Keratinocyte (primary cell): ENCODE measurements around the gene RCCD1. TPM values are rescaled to one million over a fixed set of nuclear protein-coding genes. Genes with fewer than 3 reads are reported as not detected.

ENCODE experiments used
- DNase-seq: peaks from one replicate; pipeline ENCODE4 v3.0.0-alpha.2; 2011; ENCODE audit warnings: low read depth, missing footprints, low spot score
- FAIRE-seq: peaks from 2 replicates; lab custom pipeline; 2011; peaks lifted over from hg19 to GRCh38; lab: Jason Lieb, UNC
- H2AFZ ChIP-seq: 2 replicates; pipeline ENCODE4 v1.6.0; 2012; ENCODE audit warnings: low read length, control low read depth, inconsistent platforms; ENCODE audit not compliant: control insufficient read depth
- H3K27ac ChIP-seq: 2 replicates; pipeline ENCODE4 v1.5.1; 2011; ENCODE audit warnings: low read length; ENCODE audit not compliant: control insufficient read depth, insufficient read depth
- H3K27me3 ChIP-seq: 3 replicates; pipeline ENCODE4 v1.6.0; 2011; ENCODE audit warnings: low read length; ENCODE audit not compliant: control insufficient read depth, insufficient read depth; ENCODE audit errors: extremely low read depth
- H3K36me3 ChIP-seq, 2 experiments: 2 replicates in 1 of 2; 3 replicates in 1 of 2; pipeline ENCODE4 v1.5.1; 2011; ENCODE audit warnings: low read length in 2 of 2, mild to moderate bottlenecking in 1 of 2; ENCODE audit not compliant: control insufficient read depth in 2 of 2, insufficient read depth in 2 of 2; ENCODE audit errors: extremely low read depth in 1 of 2
- H3K4me1 ChIP-seq: 3 replicates; pipeline ENCODE4 v1.5.1; 2011; ENCODE audit warnings: low read length; ENCODE audit not compliant: control insufficient read depth, insufficient read depth; ENCODE audit errors: extremely low read depth
- H3K4me2 ChIP-seq: 3 replicates; pipeline ENCODE4 v1.6.0; 2011; ENCODE audit warnings: low read depth, low read length; ENCODE audit not compliant: control insufficient read depth, insufficient read depth; ENCODE audit errors: extremely low read depth
- H3K4me3 ChIP-seq, 3 experiments: fragments of 200-600 bp in 1 of 3; sonication (generic) in 1 of 3; 2 replicates in 2 of 3; 3 replicates in 1 of 3; pipeline ENCODE4 v1.5.1; 2011 to 2016; ENCODE audit warnings: low read length in 3 of 3, mild to moderate bottlenecking in 3 of 3, control low read depth in 2 of 3, inconsistent platforms in 1 of 3, low read depth in 1 of 3, mixed read lengths in 1 of 3, mixed run types in 1 of 3, moderate library complexity in 1 of 3; ENCODE audit not compliant: control insufficient read depth in 2 of 3, insufficient read depth in 2 of 3; ENCODE audit errors: extremely low read depth in 1 of 3
- H3K79me2 ChIP-seq: 2 replicates; pipeline ENCODE4 v1.6.0; 2012; ENCODE audit warnings: low read length; ENCODE audit not compliant: control insufficient read depth, insufficient read depth
- H3K9ac ChIP-seq: 3 replicates; pipeline ENCODE4 v1.6.0; 2011; ENCODE audit warnings: low read length; ENCODE audit not compliant: control insufficient read depth, insufficient read depth; ENCODE audit errors: extremely low read depth
- H3K9me1 ChIP-seq: 3 replicates; pipeline ENCODE4 v1.6.0; 2011; ENCODE audit warnings: low read length; ENCODE audit not compliant: control insufficient read depth, insufficient read depth; ENCODE audit errors: extremely low read depth
- H3K9me3 ChIP-seq: 2 replicates; pipeline ENCODE4 v1.5.1; 2012; ENCODE audit warnings: low read depth, low read length; ENCODE audit not compliant: control insufficient read depth
- H4K20me1 ChIP-seq: 3 replicates; pipeline ENCODE4 v1.6.0; 2011; ENCODE audit warnings: low read length; ENCODE audit not compliant: control insufficient read depth, insufficient read depth; ENCODE audit errors: extremely low read depth
- EZH2 ChIP-seq: IDR thresholded peaks from one replicate; pipeline ENCODE4 v1.6.1; 2012; ENCODE audit warnings: inconsistent platforms, mild to moderate bottlenecking, low read length, moderate library complexity
- dilution Hi-C: fragments of 300-500 bp; cut with MboI; formaldehyde crosslinking; loops from one replicate; pipeline ENCODE4 v1.7.0; 2020; ENCODE audit warnings: low sequenced_read_pairs; ENCODE audit not compliant: extremely low pct_ligation_motif_present
- polyA plus RNA-seq, 5 experiments: library from polyadenylated mRNA; depleted of rRNA in 3 of 5; stranded (reverse) in 3 of 5; stranded (forward) in 1 of 5; unstranded in 1 of 5; fragments of >200 nt; gene quantifications; 1 replicate in 1 of 5; 2 replicates in 3 of 5; 3 replicates in 1 of 5; pipeline versions ENCODE4 v1.2.1 to v1.2.3, GENCODE V29; 2011 to 2012; ENCODE audit warnings: missing spikeins in 2 of 5, low read depth in 1 of 5, low replicate concordance in 1 of 5
- TF ChIP-seq, protein P1 (sequence below), 3 experiments: IDR thresholded peaks in 1 of 3; conservative IDR thresholded peaks in 1 of 3; optimal IDR thresholded peaks in 1 of 3; 2 replicates in 2 of 3; 3 replicates in 1 of 3; pipeline versions ENCODE3 to v1.5.1; 2011; ENCODE audit warnings: low read length in 3 of 3, mild to moderate bottlenecking in 3 of 3, moderate library complexity in 2 of 3, control low read depth in 1 of 3, inconsistent platforms in 1 of 3; ENCODE audit not compliant: insufficient read depth in 2 of 3; ENCODE audit errors: extremely low read depth in 1 of 3

RCCD1 gene
- polyA plus RNA-seq, 1 donor (not counting 4 experiments of a cell fraction or from before 2014, with no cell fraction given), result 7.8 TPM

DNA sequence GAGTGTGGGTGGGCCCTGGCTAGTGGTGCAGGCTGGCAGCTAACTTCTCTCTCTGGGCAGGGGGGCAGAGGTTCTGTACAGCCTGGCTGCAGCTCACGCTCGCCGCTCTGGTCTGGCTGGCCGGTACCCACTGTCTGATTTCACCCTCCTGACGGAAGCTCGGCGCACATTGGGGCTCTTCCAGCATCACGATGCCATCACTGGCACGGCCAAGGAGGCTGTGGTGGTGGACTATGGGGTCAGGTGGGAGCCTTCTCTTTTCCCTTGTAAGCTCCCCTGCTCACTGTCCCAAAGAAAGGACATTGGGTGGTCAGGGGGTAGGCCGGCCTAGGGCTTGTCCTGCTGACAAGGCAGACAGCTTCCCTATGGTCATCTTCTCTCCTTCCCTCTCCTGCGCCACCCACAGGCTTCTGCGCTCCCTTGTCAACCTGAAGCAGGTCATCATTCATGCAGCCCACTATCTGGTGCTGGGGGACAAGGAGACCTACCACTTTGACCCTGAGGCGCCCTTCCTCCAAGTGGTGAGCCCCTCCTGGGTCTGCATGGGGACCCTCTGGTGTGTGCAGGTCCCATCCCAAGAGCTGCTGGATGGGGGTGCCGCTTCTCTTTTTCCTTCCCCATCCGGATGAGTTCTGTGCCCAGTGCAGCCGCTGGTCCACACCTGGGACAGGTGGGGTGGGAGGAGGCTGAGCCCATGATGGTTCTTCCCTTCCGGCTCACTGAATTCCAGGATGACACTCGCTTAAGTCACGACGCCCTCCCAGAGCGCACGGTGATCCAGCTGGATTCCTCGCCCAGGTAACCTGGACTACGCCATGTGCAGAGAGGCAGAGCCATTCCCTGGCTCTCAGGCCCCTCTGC lies 44.0 kb upstream of the RCCD1 start:
- FAIRE-seq (no peak), DNase-seq (no peak)
- Histone ChIP-seq H2AFZ (no peak overlapping the region), H3K4me3 (no peak overlapping the region), H3K4me2 (no peak overlapping the region), H4K20me1 (no peaks in the 10 kb centered on the region), H3K27me3 (no peaks in the 10 kb centered on the region), H3K9me3 (no peaks in the 10 kb centered on the region), H3K4me1 (no peaks in the 10 kb centered on the region), H3K9me1 (no peaks in the 10 kb centered on the region), H3K36me3 (peaks cover 10 to 15% of the 10 kb centered on the region in 2 experiments), H3K27ac (no peak overlapping the region), H3K79me2 (no peaks in the 10 kb centered on the region), H3K9ac (no peak overlapping the region)
- TF ChIP-seq EZH2, result no peak
- TF ChIP-seq, protein P1, sequence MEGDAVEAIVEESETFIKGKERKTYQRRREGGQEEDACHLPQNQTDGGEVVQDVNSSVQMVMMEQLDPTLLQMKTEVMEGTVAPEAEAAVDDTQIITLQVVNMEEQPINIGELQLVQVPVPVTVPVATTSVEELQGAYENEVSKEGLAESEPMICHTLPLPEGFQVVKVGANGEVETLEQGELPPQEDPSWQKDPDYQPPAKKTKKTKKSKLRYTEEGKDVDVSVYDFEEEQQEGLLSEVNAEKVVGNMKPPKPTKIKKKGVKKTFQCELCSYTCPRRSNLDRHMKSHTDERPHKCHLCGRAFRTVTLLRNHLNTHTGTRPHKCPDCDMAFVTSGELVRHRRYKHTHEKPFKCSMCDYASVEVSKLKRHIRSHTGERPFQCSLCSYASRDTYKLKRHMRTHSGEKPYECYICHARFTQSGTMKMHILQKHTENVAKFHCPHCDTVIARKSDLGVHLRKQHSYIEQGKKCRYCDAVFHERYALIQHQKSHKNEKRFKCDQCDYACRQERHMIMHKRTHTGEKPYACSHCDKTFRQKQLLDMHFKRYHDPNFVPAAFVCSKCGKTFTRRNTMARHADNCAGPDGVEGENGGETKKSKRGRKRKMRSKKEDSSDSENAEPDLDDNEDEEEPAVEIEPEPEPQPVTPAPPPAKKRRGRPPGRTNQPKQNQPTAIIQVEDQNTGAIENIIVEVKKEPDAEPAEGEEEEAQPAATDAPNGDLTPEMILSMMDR (optimal IDR thresholded peaks at IDR 0.05 in 1 of 3, IDR thresholded peaks at IDR 0.05 in 1 of 3, conservative IDR thresholded peaks at IDR 0.05 in 1 of 3; ENCODE audit: extremely low read depth in 1 of 3, insufficient read depth in 2 of 3, low read length in 3 of 3), result no peak
- dilution Hi-C loops, result no loop called here

GRCh38 chr15:90911302-90911623 lies 43.4 kb upstream of the RCCD1 start:
- H3K27ac ChIP-seq, result no peak overlapping the region
- TF ChIP-seq, protein P1 (optimal IDR thresholded peaks at IDR 0.05 in 1 of 3, IDR thresholded peaks at IDR 0.05 in 1 of 3, conservative IDR thresholded peaks at IDR 0.05 in 1 of 3; ENCODE audit: extremely low read depth in 1 of 3, insufficient read depth in 2 of 3, low read length in 3 of 3), result no peak
- TF ChIP-seq EZH2, result no peak
- peaks cover 7 to 15% of the 10 kb centered on the region in 2 experiments for H3K36me3 ChIP-seq
- dilution Hi-C loops, result no loop called here
- H3K4me3 ChIP-seq, result no peak overlapping the region
- H3K4me2 ChIP-seq, result no peak overlapping the region
- H3K9me3 ChIP-seq, result no peaks in the 10 kb centered on the region
- DNase-seq, result no peak
- no peaks in the 10 kb centered on the region for H3K9me1 ChIP-seq
- no peaks in the 10 kb centered on the region for H3K4me1 ChIP-seq
- no peaks in the 10 kb centered on the region for H3K79me2 ChIP-seq
- no peak for FAIRE-seq
- no peaks in the 10 kb centered on the region for H3K27me3 ChIP-seq
- no peaks in the 10 kb centered on the region for H4K20me1 ChIP-seq
- H3K9ac ChIP-seq, result no peak overlapping the region
- H2AFZ ChIP-seq, result no peak overlapping the region
